ENCODE results near the gene HIP1.

GRCh38 chr7:75584354-75584753 lies 154.4 kb downstream of the HIP1 start:
- TF ChIP-seq PHB2 (IDR thresholded peaks at IDR 0.05; ENCODE audit: partially characterized antibody), result no peak
- TF ChIP-seq, protein P1, sequence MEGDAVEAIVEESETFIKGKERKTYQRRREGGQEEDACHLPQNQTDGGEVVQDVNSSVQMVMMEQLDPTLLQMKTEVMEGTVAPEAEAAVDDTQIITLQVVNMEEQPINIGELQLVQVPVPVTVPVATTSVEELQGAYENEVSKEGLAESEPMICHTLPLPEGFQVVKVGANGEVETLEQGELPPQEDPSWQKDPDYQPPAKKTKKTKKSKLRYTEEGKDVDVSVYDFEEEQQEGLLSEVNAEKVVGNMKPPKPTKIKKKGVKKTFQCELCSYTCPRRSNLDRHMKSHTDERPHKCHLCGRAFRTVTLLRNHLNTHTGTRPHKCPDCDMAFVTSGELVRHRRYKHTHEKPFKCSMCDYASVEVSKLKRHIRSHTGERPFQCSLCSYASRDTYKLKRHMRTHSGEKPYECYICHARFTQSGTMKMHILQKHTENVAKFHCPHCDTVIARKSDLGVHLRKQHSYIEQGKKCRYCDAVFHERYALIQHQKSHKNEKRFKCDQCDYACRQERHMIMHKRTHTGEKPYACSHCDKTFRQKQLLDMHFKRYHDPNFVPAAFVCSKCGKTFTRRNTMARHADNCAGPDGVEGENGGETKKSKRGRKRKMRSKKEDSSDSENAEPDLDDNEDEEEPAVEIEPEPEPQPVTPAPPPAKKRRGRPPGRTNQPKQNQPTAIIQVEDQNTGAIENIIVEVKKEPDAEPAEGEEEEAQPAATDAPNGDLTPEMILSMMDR (CRISPR knock-in tag; IDR thresholded peaks at IDR 0.05), result no peak
- no peak for TF ChIP-seq RFX1 (IDR thresholded peaks at IDR 0.05)
- TF ChIP-seq PHF8 (CRISPR knock-in tag; IDR thresholded peaks at IDR 0.05), result no peak
- no peak for TF ChIP-seq POLR2A (IDR thresholded peaks at IDR 0.05; ENCODE audit: insufficient read depth in 1 of 2, low read depth in 2 of 2, low read length in 2 of 2)
- no peak for TF ChIP-seq ZNF577 (CRISPR knock-in tag; IDR thresholded peaks at IDR 0.05; ENCODE audit: borderline replicate concordance, low read depth)

Data from HepG2 (cell line).